GM18873 (cell line): Measurements from ENCODE around the gene UBTF.

Experiments used
- ATAC-seq: cut with Tn5 transposase; IDR thresholded peaks from one replicate; pipeline ENCODE4 v1.9.1; 2021; ENCODE audit warnings: mild to moderate bottlenecking, moderate library complexity, moderate number of reproducible peaks; ENCODE audit not compliant: unreplicated experiment, low FRiP score

The UBTF gene

GRCh38 chr17:44199553-44200477 lies 19.7 kb downstream of the UBTF start, which contains the start of gene ATXN7L3:
Gene ATXN7L3 (minus strand): TSS chr17:44199884. CDS start chr17:44198070, 1,814 bp downstream.
- peak; percentile 65 for ATAC-seq

GRCh38 chr17:44198721-44199552 lies 20.5 kb downstream of the UBTF start:
- ATAC-seq, result no peak

GRCh38 chr17:44197980-44198720 lies 21.3 kb downstream of the UBTF start:
- ATAC-seq, result no peak

- no peak for ATAC-seq
Measured at GRCh38 chr17:44197107-44197506, 22.4 kb downstream of the UBTF start.

- ATAC-seq, result no peak
Measured at GRCh38 chr17:44193326-44194084, 26.0 kb downstream of the UBTF start.

- ATAC-seq, result no peak
Measured at GRCh38 chr17:44192750-44193149, 26.7 kb downstream of the UBTF start.

GRCh38 chr17:44191941-44192496 lies 27.5 kb downstream of the UBTF start:
- ATAC-seq, result no peak

GRCh38 chr17:44191369-44191768 lies 28.1 kb downstream of the UBTF start:
- ATAC-seq, result no peak

- no peak for ATAC-seq
Measured at GRCh38 chr17:44190481-44190880, 29.0 kb downstream of the UBTF start.

GRCh38 chr17:44188576-44189403 lies 30.7 kb downstream of the UBTF start:
- no peak for ATAC-seq

DNA sequence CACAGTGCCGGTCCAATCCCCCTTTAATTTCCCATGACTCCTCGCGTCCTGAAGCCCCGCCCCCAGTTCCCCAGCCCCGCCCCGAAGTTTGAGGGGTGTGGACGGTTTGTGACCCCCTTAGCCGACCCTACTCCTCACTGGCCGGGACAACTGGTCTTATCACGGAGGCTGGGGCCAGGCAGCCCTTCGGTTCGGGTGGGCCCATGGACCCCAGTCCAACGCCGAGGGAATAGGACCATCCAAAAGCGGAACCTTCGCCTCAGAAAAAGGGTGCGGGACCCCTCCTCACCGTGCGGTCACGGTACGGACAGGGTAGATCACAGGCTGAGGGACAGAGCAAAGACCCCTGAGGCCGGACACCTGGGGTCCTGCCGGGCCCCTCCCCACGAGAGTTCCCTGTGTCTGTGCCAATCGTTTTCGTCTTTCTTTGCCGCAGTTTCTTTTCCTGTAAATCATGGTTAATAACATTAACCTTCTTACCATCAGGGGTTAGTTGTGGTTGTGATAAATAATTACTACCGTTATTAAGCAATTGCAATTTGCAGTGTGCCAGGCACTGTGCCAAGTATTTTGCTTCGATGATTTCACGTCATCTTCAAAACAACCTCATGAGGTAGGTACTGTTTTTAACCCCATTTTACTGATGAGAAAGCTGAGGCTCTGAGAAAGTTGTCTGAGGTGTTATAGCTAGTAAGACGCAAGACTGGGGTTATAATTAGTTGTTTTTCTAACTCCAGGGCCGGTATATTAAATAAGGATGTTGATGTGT lies 32.2 kb downstream of the UBTF start:
- peak; percentile 30 for ATAC-seq

DNA sequence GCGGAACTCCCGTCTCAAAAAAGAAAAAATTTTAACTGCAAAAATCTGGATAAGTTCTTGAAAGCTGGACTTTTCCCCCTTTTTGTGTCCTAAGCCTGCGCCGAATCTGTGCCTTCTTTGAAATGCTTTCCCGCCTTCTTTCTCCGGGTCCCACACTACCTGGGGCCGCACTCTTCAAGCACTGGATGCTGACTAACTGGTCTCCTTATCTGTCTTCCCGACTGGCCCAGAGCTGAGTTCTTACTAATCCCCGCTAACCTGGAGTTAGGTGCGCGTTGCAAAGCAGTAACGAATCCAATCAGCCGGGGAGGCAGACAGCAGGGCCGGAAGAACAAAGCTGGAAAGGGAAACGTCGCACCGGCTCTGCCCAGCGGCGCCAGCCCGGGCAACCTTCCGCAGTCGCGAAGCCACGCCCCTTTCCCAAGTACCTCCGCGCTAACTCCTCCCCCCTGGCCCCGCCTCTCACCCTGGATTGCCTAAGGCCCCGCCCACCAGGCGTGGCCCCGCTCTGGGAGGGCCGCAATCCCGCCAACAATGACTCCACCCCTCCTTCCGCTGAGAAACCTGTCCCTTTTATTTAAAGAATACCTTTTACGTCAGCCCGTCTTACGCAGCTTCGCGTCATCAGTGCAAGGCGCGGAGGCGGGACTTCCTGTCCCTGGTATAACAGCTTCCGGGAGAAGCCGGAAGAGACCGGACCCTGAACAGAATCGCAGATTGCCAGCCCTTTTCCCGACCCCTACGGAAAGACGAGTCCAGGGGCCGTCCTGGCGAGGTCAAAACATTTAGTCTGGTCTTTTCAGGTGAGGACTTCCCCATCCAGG lies 33.0 kb downstream of the UBTF start, which contains the start of gene TMUB2:
TMUB2 (plus strand) TSS at position 666 of the 824 bp plus-strand sequence. CDS start 737 bp downstream, outside the sequence.
- ATAC-seq, result peak; percentile 90

DNA sequence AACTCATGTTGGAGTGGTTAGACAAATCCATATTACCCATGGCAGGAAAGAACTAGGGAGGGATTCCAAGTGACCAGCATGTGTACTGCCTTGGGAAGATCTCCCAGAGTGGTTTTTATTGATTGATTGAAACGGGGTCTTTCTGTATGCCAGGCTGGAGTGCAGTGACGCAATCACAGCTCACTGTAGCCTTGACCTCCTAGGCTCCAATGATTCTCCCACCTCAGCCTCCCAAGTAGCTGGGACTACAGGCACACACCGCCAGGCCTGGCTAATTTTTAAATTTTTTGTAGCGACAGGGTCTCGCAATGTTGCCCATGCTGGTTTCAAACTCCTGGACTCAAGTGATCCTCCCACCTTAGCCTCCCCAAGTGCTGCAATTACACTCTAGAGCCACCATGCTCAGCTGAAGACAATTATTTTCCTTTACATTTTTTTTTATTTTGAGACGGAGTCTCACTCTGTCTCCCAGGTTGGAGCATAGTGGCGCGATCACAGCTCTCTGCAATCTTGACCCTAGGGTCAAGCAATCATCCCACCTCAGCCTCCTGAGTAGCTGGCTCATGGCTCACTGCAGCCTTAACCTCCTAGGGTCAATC lies 35.2 kb downstream of the UBTF start:
- ATAC-seq, result no peak

GRCh38 chr17:44183024-44183423 lies 36.5 kb downstream of the UBTF start:
- ATAC-seq, result no peak

- ATAC-seq, result no peak
Measured at GRCh38 chr17:44178133-44178532, 41.3 kb downstream of the UBTF start.

DNA sequence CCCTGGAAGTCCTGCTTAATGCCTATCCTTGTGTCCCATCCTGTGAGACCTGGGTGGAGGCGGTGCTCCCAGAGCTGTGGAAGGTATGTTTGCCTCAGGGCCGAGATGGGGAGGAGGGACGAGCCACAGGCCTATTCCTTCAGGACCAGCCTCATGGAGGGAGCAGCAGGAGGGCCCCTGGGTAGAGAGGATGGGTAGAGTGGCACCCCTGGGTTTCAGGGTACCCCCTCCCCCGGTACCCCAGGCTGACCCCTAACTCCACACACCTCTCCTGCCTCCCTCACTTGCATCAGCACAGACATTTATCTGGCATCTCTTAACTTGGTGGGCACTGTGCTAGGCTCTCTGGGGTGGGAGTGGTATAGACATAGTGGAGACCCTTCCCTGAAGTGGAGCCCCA lies 41.8 kb downstream of the UBTF start:
- ATAC-seq, result no peak
